HepG2 (cell line): ENCODE data around the gene PRM3. TPM values are rescaled to one million over a fixed set of nuclear protein-coding genes. Genes with fewer than 3 reads are reported as not detected.
A peak's percentile ranks its signal among the peaks of the same experiment; 100 is the strongest.

Experiments used
- BRCA1 ChIP-seq: sonication (generic); formaldehyde crosslinking; IDR thresholded peaks from 2 replicates; pipeline ENCODE4 v1.4.0; 2020; ENCODE audit warnings: missing genetic modification reagents
- GATA4 ChIP-seq: sonication (generic); IDR thresholded peaks from 2 replicates; pipeline ENCODE4 v1.6.1; 2016; ENCODE audit warnings: antibody characterized with exemption, low read depth, borderline replicate concordance
- MXD1 ChIP-seq: sonication (generic); formaldehyde crosslinking; IDR thresholded peaks from 2 replicates; pipeline ENCODE4 v1.4.0; 2020; ENCODE audit warnings: mild to moderate bottlenecking, missing genetic modification reagents
- MZF1 ChIP-seq: sonication (generic); formaldehyde crosslinking; IDR thresholded peaks from 2 replicates; pipeline ENCODE4 v1.8.1; 2023; ENCODE audit warnings: mild to moderate bottlenecking, missing genetic modification reagents, borderline replicate concordance
- NFKBIZ ChIP-seq: IDR thresholded peaks from 2 replicates; pipeline ENCODE4 v1.6.1; 2018; ENCODE audit warnings: missing genetic modification reagents, missing compliant biosample characterization
- POLR2G ChIP-seq: fragments of 200-400 bp; formaldehyde crosslinking; IDR thresholded peaks from 2 replicates; pipeline ENCODE4 v1.6.1; 2018; ENCODE audit warnings: mild to moderate bottlenecking, low read depth, low read length, moderate library complexity
- TBX3 ChIP-seq: fragments of 450-650 bp; IDR thresholded peaks from 2 replicates; pipeline ENCODE4 v1.6.1; 2017; ENCODE audit warnings: antibody characterized with exemption, mild to moderate bottlenecking, inconsistent platforms, borderline replicate concordance
- ZNF260 ChIP-seq: sonication (generic); formaldehyde crosslinking; IDR thresholded peaks from 2 replicates; pipeline ENCODE4 v1.4.0; 2020; ENCODE audit warnings: missing genetic modification reagents, low read depth, mild to moderate bottlenecking, borderline replicate concordance
- ZNF3 ChIP-seq: IDR thresholded peaks from 2 replicates; pipeline ENCODE4 v1.7.0; 2017; ENCODE audit warnings: inconsistent platforms
- ZNF510 ChIP-seq: sonication (generic); formaldehyde crosslinking; IDR thresholded peaks from 2 replicates; pipeline ENCODE4 v1.4.0; 2020; ENCODE audit warnings: low read depth, mild to moderate bottlenecking, missing genetic modification reagents
- ZSCAN21 ChIP-seq: sonication (generic); formaldehyde crosslinking; IDR thresholded peaks from 2 replicates; pipeline ENCODE4 v1.8.0; 2022; ENCODE audit warnings: mild to moderate bottlenecking, missing genetic modification reagents, moderate library complexity, borderline replicate concordance
- polyA plus RNA-seq, 8 experiments: library from polyadenylated mRNA; depleted of rRNA in 3 of 8; stranded (reverse) in 7 of 8; unstranded in 1 of 8; fragments of >200 nt; fragmentation: Illumina TruSeq in 4 of 8; extraction: Trizol in 4 of 8; gene quantifications; 2 replicates each; pipeline versions ENCODE4 v1.2.1 to v1.2.3, GENCODE V29; 2011 to 2016; ENCODE audit warnings: low read depth in 4 of 8, missing spikeins in 1 of 8, mixed read lengths in 1 of 8; ENCODE audit not compliant: insufficient read depth in 1 of 8
- total RNA-seq, 5 experiments: library from RNA; depleted of rRNA; stranded (reverse); fragments of >200 nt; fragmentation: Illumina TruSeq; extraction: Trizol; gene quantifications; 2 replicates each; pipeline ENCODE4 v1.2.3, GENCODE V29; 2016; ENCODE audit warnings: low read depth in 1 of 5
- TF ChIP-seq, protein P1 (sequence below), 2 experiments: sonication (generic) in 1 of 2; formaldehyde crosslinking in 1 of 2; IDR thresholded peaks; 2 replicates each; pipeline versions ENCODE4 v1.4.0 to v1.6.1; 2016 to 2020; ENCODE audit warnings: borderline replicate concordance in 1 of 2, low read depth in 1 of 2, mild to moderate bottlenecking in 1 of 2, missing genetic modification reagents in 1 of 2
- TF ChIP-seq, protein P2 (sequence below): sonication (generic); formaldehyde crosslinking; IDR thresholded peaks from 2 replicates; pipeline ENCODE4 v1.8.0; 2022; ENCODE audit warnings: missing genetic modification reagents, mild to moderate bottlenecking, inconsistent platforms, borderline replicate concordance
- TF ChIP-seq, protein P3 (sequence below): sonication (generic); formaldehyde crosslinking; IDR thresholded peaks from 2 replicates; pipeline ENCODE4 v1.4.0; 2020; ENCODE audit warnings: missing genetic modification reagents
- TF ChIP-seq, protein P4 (sequence below): sonication (generic); formaldehyde crosslinking; IDR thresholded peaks from 2 replicates; pipeline ENCODE4 v1.4.0; 2020; ENCODE audit warnings: missing genetic modification reagents
- TF ChIP-seq, protein P5 (sequence below): sonication (generic); formaldehyde crosslinking; IDR thresholded peaks from 2 replicates; pipeline ENCODE4 v1.4.0; 2020; ENCODE audit warnings: missing genetic modification reagents
- TF ChIP-seq, protein P6 (sequence below): IDR thresholded peaks from 2 replicates; pipeline ENCODE4 v1.6.1; 2012; ENCODE audit warnings: inconsistent platforms

The PRM3 gene
- total and polyA plus RNA-seq, 2 of the 13 experiments (the other 11 are each of a cell fraction or from before 2014, with no cell fraction given), result not detected

- TF ChIP-seq, protein P1, sequence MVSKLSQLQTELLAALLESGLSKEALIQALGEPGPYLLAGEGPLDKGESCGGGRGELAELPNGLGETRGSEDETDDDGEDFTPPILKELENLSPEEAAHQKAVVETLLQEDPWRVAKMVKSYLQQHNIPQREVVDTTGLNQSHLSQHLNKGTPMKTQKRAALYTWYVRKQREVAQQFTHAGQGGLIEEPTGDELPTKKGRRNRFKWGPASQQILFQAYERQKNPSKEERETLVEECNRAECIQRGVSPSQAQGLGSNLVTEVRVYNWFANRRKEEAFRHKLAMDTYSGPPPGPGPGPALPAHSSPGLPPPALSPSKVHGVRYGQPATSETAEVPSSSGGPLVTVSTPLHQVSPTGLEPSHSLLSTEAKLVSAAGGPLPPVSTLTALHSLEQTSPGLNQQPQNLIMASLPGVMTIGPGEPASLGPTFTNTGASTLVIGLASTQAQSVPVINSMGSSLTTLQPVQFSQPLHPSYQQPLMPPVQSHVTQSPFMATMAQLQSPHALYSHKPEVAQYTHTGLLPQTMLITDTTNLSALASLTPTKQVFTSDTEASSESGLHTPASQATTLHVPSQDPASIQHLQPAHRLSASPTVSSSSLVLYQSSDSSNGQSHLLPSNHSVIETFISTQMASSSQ (IDR thresholded peaks at IDR 0.05; ENCODE audit: low read depth), result peak; percentile 15; the same call in 1 of the 2 replicates
- TF ChIP-seq, protein P1 (CRISPR knock-in tag; IDR thresholded peaks at IDR 0.05; ENCODE audit: borderline replicate concordance), result peak; percentile 56
- peak; percentile 9; the same call in 1 of the 2 replicates for TF ChIP-seq TBX3
- TF ChIP-seq, protein P2, sequence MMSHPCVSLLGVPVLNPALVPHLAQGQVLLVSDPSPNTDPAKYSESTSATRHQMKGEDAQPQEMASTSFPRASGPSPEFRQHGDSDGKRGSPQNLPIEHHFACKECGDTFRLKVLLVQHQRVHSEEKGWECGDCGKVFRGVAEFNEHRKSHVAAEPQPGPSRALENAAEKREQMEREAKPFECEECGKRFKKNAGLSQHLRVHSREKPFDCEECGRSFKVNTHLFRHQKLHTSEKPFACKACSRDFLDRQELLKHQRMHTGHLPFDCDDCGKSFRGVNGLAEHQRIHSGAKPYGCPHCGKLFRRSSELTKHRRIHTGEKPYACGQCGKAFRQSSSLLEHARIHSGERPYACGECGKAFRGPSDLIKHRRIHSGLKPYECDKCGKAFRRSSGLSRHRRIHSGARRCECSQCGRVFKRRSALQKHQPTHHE (CRISPR knock-in tag), result peak; percentile 61; the same call in 1 of the 2 replicates
- no peak for TF ChIP-seq ZNF260 (CRISPR knock-in tag)
- no peak; the same call in 1 of the 2 replicates for TF ChIP-seq GATA4
- TF ChIP-seq, protein P3, sequence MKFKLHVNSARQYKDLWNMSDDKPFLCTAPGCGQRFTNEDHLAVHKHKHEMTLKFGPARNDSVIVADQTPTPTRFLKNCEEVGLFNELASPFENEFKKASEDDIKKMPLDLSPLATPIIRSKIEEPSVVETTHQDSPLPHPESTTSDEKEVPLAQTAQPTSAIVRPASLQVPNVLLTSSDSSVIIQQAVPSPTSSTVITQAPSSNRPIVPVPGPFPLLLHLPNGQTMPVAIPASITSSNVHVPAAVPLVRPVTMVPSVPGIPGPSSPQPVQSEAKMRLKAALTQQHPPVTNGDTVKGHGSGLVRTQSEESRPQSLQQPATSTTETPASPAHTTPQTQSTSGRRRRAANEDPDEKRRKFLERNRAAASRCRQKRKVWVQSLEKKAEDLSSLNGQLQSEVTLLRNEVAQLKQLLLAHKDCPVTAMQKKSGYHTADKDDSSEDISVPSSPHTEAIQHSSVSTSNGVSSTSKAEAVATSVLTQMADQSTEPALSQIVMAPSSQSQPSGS, result 0 out of 2 replicates have a peak, but pooled peaks have one; percentile 61
- no peak for TF ChIP-seq ZNF510 (CRISPR knock-in tag)
- 0 out of 2 replicates have a peak, but pooled peaks have one; percentile 35 for TF ChIP-seq BRCA1 (CRISPR knock-in tag)
- TF ChIP-seq ZSCAN21 (CRISPR knock-in tag), result peak; percentile 62; the same call in 1 of the 2 replicates
- TF ChIP-seq, protein P4, sequence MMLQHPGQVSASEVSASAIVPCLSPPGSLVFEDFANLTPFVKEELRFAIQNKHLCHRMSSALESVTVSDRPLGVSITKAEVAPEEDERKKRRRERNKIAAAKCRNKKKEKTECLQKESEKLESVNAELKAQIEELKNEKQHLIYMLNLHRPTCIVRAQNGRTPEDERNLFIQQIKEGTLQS (CRISPR knock-in tag), result peak; percentile 53
- TF ChIP-seq NFKBIZ, result no peak; the same call in 1 of the 2 replicates
- TF ChIP-seq POLR2G, result peak; percentile 49
- TF ChIP-seq MXD1 (CRISPR knock-in tag), result 0 out of 2 replicates have a peak, but pooled peaks have one; percentile 32
- TF ChIP-seq, protein P5, sequence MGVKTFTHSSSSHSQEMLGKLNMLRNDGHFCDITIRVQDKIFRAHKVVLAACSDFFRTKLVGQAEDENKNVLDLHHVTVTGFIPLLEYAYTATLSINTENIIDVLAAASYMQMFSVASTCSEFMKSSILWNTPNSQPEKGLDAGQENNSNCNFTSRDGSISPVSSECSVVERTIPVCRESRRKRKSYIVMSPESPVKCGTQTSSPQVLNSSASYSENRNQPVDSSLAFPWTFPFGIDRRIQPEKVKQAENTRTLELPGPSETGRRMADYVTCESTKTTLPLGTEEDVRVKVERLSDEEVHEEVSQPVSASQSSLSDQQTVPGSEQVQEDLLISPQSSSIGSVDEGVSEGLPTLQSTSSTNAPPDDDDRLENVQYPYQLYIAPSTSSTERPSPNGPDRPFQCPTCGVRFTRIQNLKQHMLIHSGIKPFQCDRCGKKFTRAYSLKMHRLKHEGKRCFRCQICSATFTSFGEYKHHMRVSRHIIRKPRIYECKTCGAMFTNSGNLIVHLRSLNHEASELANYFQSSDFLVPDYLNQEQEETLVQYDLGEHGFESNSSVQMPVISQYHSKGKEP, result no peak
- TF ChIP-seq, protein P6, sequence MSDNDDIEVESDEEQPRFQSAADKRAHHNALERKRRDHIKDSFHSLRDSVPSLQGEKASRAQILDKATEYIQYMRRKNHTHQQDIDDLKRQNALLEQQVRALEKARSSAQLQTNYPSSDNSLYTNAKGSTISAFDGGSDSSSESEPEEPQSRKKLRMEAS, result peak; percentile 77
- 0 out of 2 replicates have a peak, but pooled peaks have one; percentile 61 for TF ChIP-seq MZF1 (CRISPR knock-in tag)
- TF ChIP-seq ZNF3 (CRISPR knock-in tag), result no peak
Measured at GRCh38 chr16:11297492-11298142, 24.2 kb upstream of the PRM3 start (continued).
